GM18873 (cell line): Measurements from ENCODE around the gene GPR39.

Experiments used
- ATAC-seq: cut with Tn5 transposase; IDR thresholded peaks from one replicate; pipeline ENCODE4 v1.9.1; 2021; ENCODE audit warnings: mild to moderate bottlenecking, moderate library complexity, moderate number of reproducible peaks; ENCODE audit not compliant: unreplicated experiment, low FRiP score

Gene GPR39

DNA sequence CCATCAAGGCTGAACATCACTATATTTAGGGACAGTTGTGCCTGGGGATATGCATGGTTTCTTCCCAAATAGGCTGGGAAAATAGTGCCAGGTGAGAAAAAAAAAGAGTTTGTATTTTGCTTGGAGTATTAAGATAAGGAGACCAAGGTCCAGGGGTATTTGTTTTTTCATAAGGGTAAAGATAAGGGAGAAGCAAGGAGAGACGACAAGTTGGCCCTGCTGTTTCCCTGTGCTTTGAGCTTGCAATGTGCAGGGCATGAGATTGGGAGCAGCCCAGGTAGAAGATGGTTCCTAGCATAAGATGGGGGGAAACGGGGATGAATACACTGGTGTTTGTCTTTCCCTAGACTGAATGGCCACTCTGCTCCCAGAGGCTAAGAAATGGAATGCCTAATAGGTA lies 8.8 kb upstream of the GPR39 start:
- ATAC-seq: no peak

- no peak for ATAC-seq
These were observed 4.6 kb upstream of the GPR39 start for GRCh38 chr2:132412021-132412420.

DNA sequence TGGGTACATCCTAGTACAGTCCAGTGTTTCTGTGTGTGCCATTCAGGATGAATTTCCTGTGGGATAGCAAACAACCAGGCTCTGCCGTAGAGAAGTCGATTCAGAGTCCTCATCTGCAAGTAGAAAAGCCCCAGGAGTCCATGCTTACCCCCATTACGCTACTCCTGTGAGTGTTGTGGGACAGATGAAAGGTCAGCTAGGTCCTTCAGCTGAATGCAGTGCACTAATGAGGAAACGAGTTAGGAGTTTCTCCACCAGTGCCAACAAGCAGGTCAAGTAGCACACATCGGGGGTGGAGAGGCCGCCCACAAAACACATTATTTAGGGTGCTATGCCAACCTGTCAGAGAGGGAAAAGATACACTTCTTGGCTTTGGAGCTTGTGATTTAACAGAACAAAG lies 2.5 kb upstream of the GPR39 start:
- ATAC-seq: no peak

DNA sequence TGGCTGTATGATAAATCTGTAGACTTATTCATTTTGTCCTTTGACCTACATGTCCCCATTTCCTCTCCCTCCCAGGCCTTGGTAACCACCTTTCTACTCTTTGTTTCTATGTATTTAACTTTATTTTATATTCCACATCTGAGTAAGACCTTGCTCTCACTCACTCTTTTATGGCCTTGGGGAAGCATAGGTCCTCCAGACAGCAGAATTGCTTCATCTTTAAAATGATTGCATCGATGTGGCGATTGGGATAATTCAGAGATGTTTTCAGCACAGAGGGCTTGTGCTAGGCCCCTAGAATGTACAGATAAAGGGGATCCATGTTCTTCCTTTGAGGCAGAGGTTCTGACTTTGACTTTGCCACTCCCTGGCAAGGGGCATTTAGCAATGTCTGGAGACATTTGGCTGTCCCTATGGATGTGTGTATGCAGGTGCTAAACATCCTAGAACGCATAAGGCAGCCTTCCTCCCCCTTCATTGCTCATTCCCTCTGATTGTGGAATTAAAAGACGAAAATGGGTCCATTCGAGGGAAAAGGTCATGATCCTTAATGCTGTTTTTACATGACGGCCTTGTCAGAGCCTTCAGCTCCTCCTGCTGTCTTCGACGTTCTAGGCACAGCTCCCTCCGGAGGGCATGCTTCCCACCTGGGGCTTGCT lies 1.2 kb upstream of the GPR39 start:
- ATAC-seq: no peak

DNA sequence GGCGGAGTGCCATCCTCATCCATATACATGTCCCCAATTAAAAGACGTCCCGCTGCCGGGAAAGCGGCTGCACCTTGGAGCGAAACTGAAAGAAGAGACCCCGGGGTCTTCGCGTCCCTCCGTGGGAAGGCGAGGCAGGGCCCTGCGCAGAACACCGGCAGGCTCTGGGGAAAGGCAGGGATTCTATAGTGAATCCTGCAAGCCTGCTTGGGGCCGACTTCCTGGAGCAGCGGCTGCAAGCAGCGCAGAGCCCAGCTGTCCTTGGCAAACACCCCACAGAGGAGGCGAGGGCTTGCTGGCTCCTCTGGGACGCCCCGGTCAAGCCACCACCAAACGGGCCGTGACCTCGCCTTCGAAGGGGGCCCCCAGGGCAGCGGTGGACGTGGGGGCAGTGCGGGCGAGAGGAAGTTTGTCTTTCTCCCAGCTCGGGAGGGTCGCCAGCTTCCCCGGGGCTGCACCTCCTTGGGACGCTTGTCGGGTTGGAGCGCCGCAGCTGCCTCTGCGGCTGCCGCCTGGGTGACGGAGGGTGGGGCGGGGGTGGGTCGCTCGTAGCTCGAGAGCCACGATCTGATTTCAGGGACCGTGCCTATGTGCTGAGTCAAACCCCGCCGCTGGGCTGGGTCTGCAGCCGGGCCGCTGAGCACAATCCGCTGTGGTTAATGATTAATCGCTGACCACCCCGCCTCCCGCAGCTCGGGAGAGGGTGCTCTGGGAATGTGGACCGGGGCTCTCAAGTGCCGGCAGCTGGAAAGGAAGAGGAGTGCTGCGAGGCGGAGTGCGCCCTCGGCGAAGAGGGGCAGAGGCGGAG lies 486 bp upstream of the GPR39 start:
- ATAC-seq: no peak

GRCh38 chr2:132417430-132418035 lies 928 bp downstream of the GPR39 start:
- no peak for ATAC-seq

DNA sequence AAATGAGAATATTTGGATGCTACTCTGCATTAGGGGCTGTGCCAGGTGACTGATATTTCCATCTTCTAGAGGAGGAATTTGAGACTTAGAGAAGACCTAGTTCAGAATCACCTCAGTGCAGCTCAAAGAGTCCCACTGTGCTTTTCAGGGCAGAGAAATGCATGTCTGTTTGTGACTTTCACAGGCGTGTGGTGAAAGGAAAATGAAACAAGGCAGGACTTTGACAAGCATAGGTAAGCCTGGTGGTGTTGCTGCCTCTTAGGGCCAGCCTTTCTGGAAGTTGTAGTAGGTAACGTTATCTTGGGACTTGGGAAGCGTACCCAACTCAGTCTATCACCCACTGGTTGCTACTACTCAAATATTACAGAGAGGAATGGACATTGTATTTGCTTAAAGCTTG lies 2.6 kb downstream of the GPR39 start:
- no peak for ATAC-seq

- ATAC-seq: no peak
These were observed 3.3 kb downstream of the GPR39 start for GRCh38 chr2:132419941-132420340.

GRCh38 chr2:132420816-132421805 lies 4.5 kb downstream of the GPR39 start:
- no peak for ATAC-seq

- no peak for ATAC-seq
These were observed 6.1 kb downstream of the GPR39 start for GRCh38 chr2:132422736-132423135.

GRCh38 chr2:132424526-132425121 lies 8.0 kb downstream of the GPR39 start:
- ATAC-seq: no peak

- no peak for ATAC-seq
These were observed 9.4 kb downstream of the GPR39 start for GRCh38 chr2:132426033-132426432.

DNA sequence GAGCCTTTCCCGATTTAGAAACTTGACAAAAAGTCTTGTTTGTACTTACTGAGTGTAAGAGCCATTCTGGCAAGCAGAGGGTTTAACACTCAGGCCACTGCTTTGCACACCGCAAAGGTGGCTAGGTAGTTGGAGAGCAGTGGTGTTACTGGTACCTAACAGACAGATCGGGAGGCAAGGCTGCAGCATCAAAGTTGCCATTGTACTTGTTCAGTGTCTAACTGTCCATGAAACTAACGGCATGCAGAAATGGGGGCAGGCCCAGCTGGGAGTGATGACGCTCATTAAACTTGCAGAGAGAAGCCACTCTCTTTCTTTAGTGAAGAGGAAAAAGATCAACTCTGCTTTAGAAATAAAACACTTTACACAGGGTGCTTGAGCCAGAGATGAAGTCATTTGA lies 10.1 kb downstream of the GPR39 start:
- ATAC-seq: no peak

- no peak for ATAC-seq
These were observed 12.7 kb downstream of the GPR39 start for GRCh38 chr2:132429351-132429750.

GRCh38 chr2:132429941-132430573 lies 13.5 kb downstream of the GPR39 start:
- ATAC-seq: no peak

GRCh38 chr2:132430895-132431294 lies 14.3 kb downstream of the GPR39 start:
- ATAC-seq: no peak

DNA sequence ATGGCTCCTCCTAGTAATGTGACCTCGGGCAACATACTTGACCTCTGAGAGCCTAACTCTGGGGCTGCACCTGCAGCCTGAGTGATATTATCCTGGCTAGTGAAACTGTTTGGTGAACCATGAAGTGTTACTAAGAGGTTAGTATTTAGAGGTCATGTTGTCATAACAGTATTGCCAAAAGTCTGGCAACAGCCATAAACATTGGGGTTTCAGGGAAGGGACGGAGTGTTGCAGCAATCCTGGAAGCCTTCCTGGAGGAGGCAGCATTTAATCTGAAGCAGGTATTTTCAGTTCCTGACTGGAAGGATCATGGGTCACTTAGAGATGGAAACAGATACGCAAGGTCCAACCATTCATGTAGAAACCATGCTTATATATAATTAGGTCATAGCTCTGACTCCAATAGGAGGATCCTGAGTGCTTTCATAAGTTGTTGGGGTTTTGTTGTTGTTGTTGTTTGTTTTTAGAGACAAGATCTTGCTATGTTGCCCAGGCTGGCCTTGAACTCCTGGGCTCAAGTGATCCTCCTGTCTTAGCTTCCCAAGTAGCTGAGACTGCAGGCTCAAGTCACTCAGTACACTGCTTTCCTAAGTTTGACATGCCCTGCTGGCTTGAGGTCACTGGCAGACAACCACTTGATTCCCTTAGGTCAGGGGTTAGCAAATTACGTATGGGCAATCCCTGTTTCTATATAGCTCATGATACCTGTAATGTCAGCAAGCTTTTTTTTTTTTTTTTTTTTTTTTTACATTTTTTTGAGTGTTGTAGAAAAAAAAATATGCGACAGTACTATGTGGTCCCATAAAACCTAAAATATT lies 21.5 kb downstream of the GPR39 start:
- ATAC-seq: no peak

GRCh38 chr2:132438691-132439090 lies 22.1 kb downstream of the GPR39 start:
- ATAC-seq: no peak
